A549 (cell line): ENCODE data around the gene CRACDL. TPM values are rescaled to one million over a fixed set of nuclear protein-coding genes. Genes with fewer than 3 reads are reported as not detected.

ENCODE experiments used
- ATAC-seq, 2 experiments: fragments of 200-7000 bp in 1 of 2; fragments of >200 bp in 1 of 2; cut with Nextera tagmentation in 1 of 2; cut with Tn5 transposase in 1 of 2; 3 replicates each; pipeline versions ENCODE4 v1.8.0 to v1.9.1; 2018 to 2020; ENCODE audit warnings: mild to moderate bottlenecking in 1 of 2, moderate library complexity in 1 of 2
- CTCF ChIA-PET: fragments of 300-600 bp; sonication (Branson Sonifier 250); formaldehyde crosslinking; extraction: SDS; loops from one replicate; lab custom pipeline; 2021; ENCODE audit warnings: antibody characterized with exemption, inconsistent platforms; lab: Yijun Ruan, JAX
- POLR2A ChIA-PET: fragments of 350-600 bp; formaldehyde crosslinking; extraction: SDS; loops from one replicate; lab custom pipeline; 2021; ENCODE audit warnings: antibody characterized with exemption, inconsistent platforms; lab: Yijun Ruan, JAX
- DNase-seq, 2 experiments: peaks; one replicate each; pipeline versions ENCODE4 v3.0.0 to v3.0.0-alpha.2; 2011 to 2016; ENCODE audit warnings: low read depth in 1 of 2, low spot score in 1 of 2
- FAIRE-seq: peaks from 2 replicates; lab custom pipeline; 2011; peaks lifted over from hg19 to GRCh38; lab: Jason Lieb, UNC
- H3K27ac ChIP-seq, 2 experiments: fragments of >200 bp; sonication (Bioruptor Twin); formaldehyde crosslinking; 3 replicates each; pipeline ENCODE4 v1.5.1; 2016 to 2017
- H3K4me1 ChIP-seq: fragments of >200 bp; sonication (Bioruptor Twin); formaldehyde crosslinking; 3 replicates; pipeline ENCODE4 v1.6.1; 2016
- H3K4me2 ChIP-seq: fragments of >200 bp; sonication (Bioruptor Twin); formaldehyde crosslinking; 3 replicates; pipeline ENCODE4 v1.6.1; 2016
- H3K4me3 ChIP-seq: fragments of >200 bp; sonication (Bioruptor Twin); formaldehyde crosslinking; 3 replicates; pipeline ENCODE4 v1.5.1; 2016
- H3K9me3 ChIP-seq: fragments of >200 bp; sonication (Bioruptor Twin); formaldehyde crosslinking; 3 replicates; pipeline ENCODE4 v1.6.1; 2016
- E2F6 ChIP-seq: IDR thresholded peaks from 2 replicates; pipeline ENCODE4 v1.6.1; 2012; ENCODE audit warnings: low read depth, borderline replicate concordance
- ELK1 ChIP-seq: fragments of 150-350 bp; IDR thresholded peaks from 2 replicates; pipeline ENCODE4 v1.6.1; 2014; ENCODE audit warnings: low read depth, mild to moderate bottlenecking, low read length
- EP300 ChIP-seq, 2 experiments: fragments of >200 bp; sonication (Bioruptor Twin); formaldehyde crosslinking; IDR thresholded peaks; 2 replicates in 1 of 2; 3 replicates in 1 of 2; pipeline ENCODE4 v1.6.1; 2016 to 2017
- ESRRA ChIP-seq: fragments of 150-350 bp; IDR thresholded peaks from 2 replicates; pipeline ENCODE4 v1.6.1; 2014; ENCODE audit warnings: mild to moderate bottlenecking, low read length, borderline replicate concordance
- GATA3 ChIP-seq: IDR thresholded peaks from 2 replicates; pipeline ENCODE4 v1.6.1; 2012; ENCODE audit warnings: borderline replicate concordance
- HDAC2 ChIP-seq: fragments of 200-600 bp; sonication (generic); IDR thresholded peaks from 2 replicates; pipeline ENCODE4 v1.6.1; 2016
- HMGXB4 ChIP-seq: fragments of 250-450 bp; sonication (Bioruptor Pico); IDR thresholded peaks from 2 replicates; pipeline ENCODE4 v1.5.0; 2021; ENCODE audit warnings: mild to moderate bottlenecking, moderate library complexity, borderline replicate concordance
- HOXB13 ChIP-seq: fragments of 250-450 bp; sonication (Bioruptor Pico); IDR thresholded peaks from 2 replicates; pipeline ENCODE4 v1.5.0; 2020; ENCODE audit warnings: low read depth, mild to moderate bottlenecking, moderate library complexity
- KDM5A ChIP-seq: fragments of 200-600 bp; sonication (generic); IDR thresholded peaks from 2 replicates; pipeline ENCODE4 v1.6.1; 2016; ENCODE audit warnings: antibody characterized with exemption, mild to moderate bottlenecking
- MAX ChIP-seq: IDR thresholded peaks from 2 replicates; pipeline ENCODE4 v1.6.1; 2012
- MAZ ChIP-seq: fragments of 150-350 bp; IDR thresholded peaks from 2 replicates; pipeline ENCODE4 v1.6.1; 2014; ENCODE audit warnings: antibody characterized with exemption, low read depth, low read length, borderline replicate concordance
- MYC ChIP-seq: IDR thresholded peaks from 2 replicates; pipeline ENCODE4 v1.6.1; 2012; ENCODE audit warnings: mild to moderate bottlenecking, inconsistent platforms, low read length, improper control_type of control experiment, borderline replicate concordance
- NFE2L2 ChIP-seq: fragments of 150-350 bp; conservative IDR thresholded peaks from 2 replicates; pipeline ENCODE4 v1.6.1; 2014; ENCODE audit warnings: low read length
- NPAS2 ChIP-seq: fragments of 250-450 bp; sonication (Bioruptor Pico); IDR thresholded peaks from 2 replicates; pipeline ENCODE4 v1.8.0; 2022; ENCODE audit warnings: mild to moderate bottlenecking, moderate library complexity, borderline replicate concordance
- PBX3 ChIP-seq: IDR thresholded peaks from 2 replicates; pipeline ENCODE4 v1.6.1; 2012
- POLR2AphosphoS2 ChIP-seq: conservative IDR thresholded peaks from 2 replicates; pipeline ENCODE4 v1.6.1; 2012; ENCODE audit warnings: low read length, improper control_type of control experiment, inconsistent platforms
- RAD21 ChIP-seq, 2 experiments: fragments of >200 bp in 1 of 2; sonication (Bioruptor Twin) in 1 of 2; formaldehyde crosslinking in 1 of 2; IDR thresholded peaks in 1 of 2; conservative IDR thresholded peaks in 1 of 2; 2 replicates in 1 of 2; 3 replicates in 1 of 2; pipeline ENCODE4 v1.6.1; 2012 to 2018; ENCODE audit warnings: inconsistent platforms in 1 of 2
- RFX5 ChIP-seq: fragments of 450-650 bp; IDR thresholded peaks from 2 replicates; pipeline ENCODE4 v1.7.1; 2014; ENCODE audit warnings: antibody characterized with exemption, mild to moderate bottlenecking, moderate library complexity
- SMC3 ChIP-seq: fragments of >200 bp; sonication (Bioruptor Twin); formaldehyde crosslinking; IDR thresholded peaks from 3 replicates; pipeline ENCODE4 v1.6.1; 2018; ENCODE audit warnings: inconsistent platforms
- USF2 ChIP-seq: fragments of 450-650 bp; IDR thresholded peaks from 2 replicates; pipeline ENCODE4 v1.6.1; 2014; ENCODE audit warnings: antibody characterized with exemption
- ZNF302 ChIP-seq: fragments of 250-450 bp; sonication (Bioruptor Pico); IDR thresholded peaks from 2 replicates; pipeline ENCODE4 v1.9.0; 2021; ENCODE audit warnings: inconsistent platforms, mild to moderate bottlenecking, moderate library complexity
- WGBS: methylation state at CpG from one replicate; pipeline ENCODE4 v1.1.6; 2017; ENCODE audit errors: missing lambda C conversion rate; 5-methylcytosine and 5-hydroxymethylcytosine counted together
- polyA plus RNA-seq, 4 experiments: library from polyadenylated mRNA; depleted of rRNA in 3 of 4; stranded (reverse); fragments of >200 nt; fragmentation: RNase III in 1 of 4; extraction: RNeasy Plus Mini Kit Qiagen cat#74134 plus additional on column Dnase treatment in 1 of 4; gene quantifications; 2 replicates in 3 of 4; 3 replicates in 1 of 4; pipeline ENCODE4 v1.2.3, GENCODE V29; 2011 to 2017

CRACDL gene
- polyA plus RNA-seq, 2 of the 4 experiments (the other 2 are of a cell fraction): 0.21 to 0.36 TPM

- 57% methylated on average over 3 of the region's 3 CpGs for WGBS
- POLR2A ChIA-PET: no interaction called here
- DNase-seq: no peak
- Histone ChIP-seq H3K9me3 (peaks cover 6% of the 10 kb centered on the region; the same call in 1 of the 3 replicates), H3K4me3 (no peak overlapping the region), H3K4me1 (peaks cover 10% of the 10 kb centered on the region; the same call in 1 of the 3 replicates)
- no peak for TF ChIP-seq ZNF302 (CRISPR knock-in tag)
- TF ChIP-seq NPAS2 (CRISPR knock-in tag): no peak
- TF ChIP-seq, all 56 proteins: peak for 0
- Histone ChIP-seq H3K27ac (no peak overlapping the region), H3K4me2 (peak overlapping the region; percentile 25; the same call in 1 of the 3 replicates)
- CTCF ChIA-PET: no interaction called here
- ATAC-seq (no peak), FAIRE-seq (no peak)
These were observed 70.0 kb downstream of the CRACDL start for GRCh38 chr2:98866033-98866432.

GRCh38 chr2:98861601-98862000, 74.4 kb downstream of the CRACDL start:
- Histone ChIP-seq H3K4me1 (peaks cover 7% of the 10 kb centered on the region; the same call in 1 of the 3 replicates), H3K4me3 (no peak overlapping the region), H3K4me2 (no peak overlapping the region), H3K27ac (no peak overlapping the region), H3K9me3 (peaks cover 11% of the 10 kb centered on the region; the same call in 1 of the 3 replicates)
- FAIRE-seq (no peak), ATAC-seq (no peak), DNase-seq (no peak)
- WGBS: 25% methylated on average over 1 of the region's 1 CpG
- POLR2A ChIA-PET: no interaction called here
- TF ChIP-seq RFX5: no peak
- TF ChIP-seq KDM5A: no peak
- TF ChIP-seq EP300 (IDR thresholded peaks at IDR 0.05): no peak
- no peak for TF ChIP-seq HDAC2
- no peak for TF ChIP-seq E2F6
- TF ChIP-seq ZNF302 (CRISPR knock-in tag): no peak
- TF ChIP-seq PBX3: no peak
- no peak for TF ChIP-seq GATA3
- TF ChIP-seq RAD21 (conservative IDR thresholded peaks at IDR 0.05 in 1 of 2, IDR thresholded peaks at IDR 0.05 in 1 of 2): no peak
- TF ChIP-seq MAZ: no peak
- TF ChIP-seq MAX: no peak
- no peak for TF ChIP-seq HOXB13 (CRISPR knock-in tag)
- TF ChIP-seq HMGXB4 (CRISPR knock-in tag): no peak
- no peak for TF ChIP-seq SMC3
- no peak for TF ChIP-seq ELK1
- TF ChIP-seq MYC: no peak
- TF ChIP-seq POLR2AphosphoS2: no peak
- TF ChIP-seq ESRRA: no peak
- TF ChIP-seq USF2: no peak
- TF ChIP-seq NFE2L2: no peak
- CTCF ChIA-PET: no interaction called here
